Activated CD4-positive, alpha-beta T cell treated with anti-CD3 and anti-CD28 coated beads, Interleukin-2, amount 50 U/mL, for 4 hours (primary cell): ENCODE measurements around the gene MRM2.

Experiments
- DNase-seq, 2 experiments: peaks; one replicate each; pipeline ENCODE4 v3.0.0-alpha.2; 2020

MRM2 gene

DNA sequence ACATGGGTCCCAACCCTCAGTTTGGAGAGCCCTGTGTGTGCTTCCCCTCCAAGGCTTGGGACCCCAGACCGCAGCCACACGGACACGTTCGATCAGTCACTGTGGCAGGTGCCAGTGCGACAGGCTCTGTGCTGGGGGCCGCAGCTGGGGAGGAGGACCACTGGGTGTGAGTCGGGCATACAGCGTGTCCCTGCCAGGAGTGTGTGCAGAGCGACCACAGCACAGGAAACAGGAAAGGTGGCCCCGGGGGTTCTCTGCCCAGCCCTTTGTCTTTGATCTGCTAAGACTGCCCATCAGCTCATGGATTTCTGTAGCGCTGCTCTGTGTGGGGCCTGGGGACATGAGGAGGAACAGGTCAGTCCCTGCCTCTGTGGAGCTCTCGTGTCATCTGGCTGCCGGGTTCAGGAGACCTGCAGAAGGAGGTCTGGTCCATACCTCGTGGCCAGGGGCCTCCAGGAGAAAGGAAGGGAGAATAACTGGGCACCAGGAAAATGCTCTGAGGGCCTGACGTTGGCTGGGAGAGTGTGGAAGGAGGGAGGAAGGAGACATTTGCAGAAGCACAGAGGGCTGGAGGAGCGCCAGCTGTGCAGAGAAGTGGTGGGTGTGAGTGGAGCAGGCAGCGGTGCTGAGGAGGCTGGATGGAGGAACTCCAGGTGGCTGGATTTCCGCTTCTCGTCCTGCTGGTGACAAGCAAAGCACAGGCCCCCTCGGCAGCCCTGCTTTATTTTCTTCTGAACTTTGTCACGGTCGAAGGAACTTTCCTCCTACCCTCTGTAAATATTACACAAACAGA, 4.1 kb upstream of the MRM2 start:
- no peak for DNase-seq

DNA sequence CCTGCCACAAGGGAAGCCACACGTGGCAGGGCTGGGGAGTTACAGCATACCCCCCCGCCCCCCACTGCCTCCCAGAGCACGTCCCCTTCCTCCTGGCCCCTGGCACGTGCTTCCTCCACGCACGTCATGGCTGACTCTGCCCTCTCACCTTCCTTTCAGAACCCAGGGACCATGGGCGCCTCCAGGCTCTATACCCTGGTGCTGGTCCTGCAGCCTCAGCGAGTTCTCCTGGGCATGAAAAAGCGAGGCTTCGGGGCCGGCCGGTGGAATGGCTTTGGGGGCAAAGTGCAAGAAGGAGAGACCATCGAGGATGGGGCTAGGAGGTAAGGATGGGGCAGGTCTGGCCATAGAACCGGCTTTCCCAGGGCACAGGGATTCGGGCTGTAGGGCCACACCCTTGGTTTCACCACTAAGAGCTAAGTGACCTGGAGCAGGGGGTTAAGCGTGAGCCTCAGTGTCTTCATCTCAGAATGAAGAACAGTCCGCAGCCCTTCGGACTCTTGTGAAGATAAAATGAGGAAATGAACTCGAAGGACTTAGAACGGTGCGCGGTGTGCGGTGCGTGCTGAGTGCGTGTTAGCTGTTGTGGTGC, 2.5 kb upstream of the MRM2 start:
- DNase-seq: no peak

DNA sequence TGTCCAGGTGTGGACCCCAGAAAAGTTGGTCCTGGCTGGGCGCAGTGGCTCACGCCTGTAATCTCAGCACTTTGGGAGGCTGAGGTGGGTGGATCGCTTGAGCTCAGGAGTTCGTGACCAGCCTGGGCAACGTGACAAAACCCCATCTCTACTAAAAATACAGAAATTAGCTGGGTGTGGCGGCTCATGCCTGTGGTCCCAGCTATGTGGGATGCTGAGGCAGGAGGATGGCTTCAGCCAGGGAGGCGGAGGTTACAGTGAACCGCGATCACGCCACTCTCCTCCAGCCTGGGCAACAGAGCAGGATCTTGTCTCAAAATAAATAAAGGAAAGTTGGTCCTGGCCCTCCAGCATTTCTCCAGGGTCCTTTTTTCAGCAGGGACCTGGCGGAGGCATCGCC, 1.5 kb upstream of the MRM2 start:
- DNase-seq: no peak

DNA sequence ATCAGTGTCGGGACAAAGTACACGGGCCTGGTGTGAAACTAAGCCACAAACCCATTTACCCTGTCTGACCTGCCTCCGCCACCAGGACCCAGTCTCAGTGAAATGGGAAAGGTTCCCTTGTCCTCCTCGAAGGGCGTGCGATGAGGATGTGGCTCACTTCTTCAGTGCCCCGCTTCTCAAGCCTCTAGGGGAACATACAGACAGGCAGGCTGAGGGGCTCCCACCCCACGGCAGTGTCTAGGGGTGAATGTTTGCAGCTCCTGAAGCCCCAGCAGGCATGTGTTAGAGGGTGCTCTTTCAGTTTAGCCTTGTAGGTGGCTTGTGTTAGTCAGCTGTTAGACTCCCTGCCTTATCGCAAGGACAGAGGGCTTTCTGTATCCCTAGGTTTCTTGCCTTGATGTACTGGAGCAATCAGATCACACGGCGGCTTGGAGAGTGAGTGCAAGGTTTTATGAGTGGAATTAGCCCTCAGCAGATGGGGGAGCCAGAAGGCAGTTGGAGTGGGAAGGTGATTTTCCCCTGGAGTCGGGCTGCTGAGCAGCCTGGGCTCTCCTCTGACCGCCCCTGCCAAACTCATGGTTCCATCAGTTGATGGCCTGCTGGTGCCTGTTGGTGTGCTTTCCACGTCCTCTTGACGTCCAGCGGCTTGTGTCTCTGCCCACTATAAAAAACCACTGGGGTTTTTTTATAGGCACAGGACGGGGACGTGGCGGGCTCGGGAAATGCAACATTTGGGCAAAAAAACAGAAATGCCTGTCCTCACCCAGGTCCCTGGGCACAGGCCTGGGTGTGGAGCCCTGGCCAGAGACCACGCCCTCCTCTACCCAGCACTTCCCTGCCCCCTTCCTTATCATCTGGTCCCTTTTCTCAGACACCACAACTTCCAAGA, 780 bp upstream of the MRM2 start:
- no peak for DNase-seq

DNA sequence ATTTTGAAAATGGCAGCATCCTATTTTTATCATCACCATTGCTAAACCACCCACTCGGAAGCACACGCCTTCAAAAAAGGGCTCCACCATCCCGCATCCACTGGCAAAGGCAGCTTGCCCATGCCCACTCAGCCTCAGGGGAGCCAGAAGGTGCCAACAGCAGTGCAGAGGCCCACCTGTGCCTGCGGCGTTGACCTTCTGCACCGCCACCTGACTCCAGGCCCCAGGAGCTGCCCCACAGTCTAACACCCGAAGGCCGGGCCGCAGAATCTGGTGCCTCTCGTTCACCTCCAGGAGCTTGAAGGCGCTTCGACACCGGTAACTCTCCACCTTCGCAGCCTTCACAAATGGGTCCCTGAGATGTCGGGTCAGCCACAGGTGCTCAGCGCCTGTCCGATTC, 2.8 kb downstream of the MRM2 start:
- no peak for DNase-seq

DNA sequence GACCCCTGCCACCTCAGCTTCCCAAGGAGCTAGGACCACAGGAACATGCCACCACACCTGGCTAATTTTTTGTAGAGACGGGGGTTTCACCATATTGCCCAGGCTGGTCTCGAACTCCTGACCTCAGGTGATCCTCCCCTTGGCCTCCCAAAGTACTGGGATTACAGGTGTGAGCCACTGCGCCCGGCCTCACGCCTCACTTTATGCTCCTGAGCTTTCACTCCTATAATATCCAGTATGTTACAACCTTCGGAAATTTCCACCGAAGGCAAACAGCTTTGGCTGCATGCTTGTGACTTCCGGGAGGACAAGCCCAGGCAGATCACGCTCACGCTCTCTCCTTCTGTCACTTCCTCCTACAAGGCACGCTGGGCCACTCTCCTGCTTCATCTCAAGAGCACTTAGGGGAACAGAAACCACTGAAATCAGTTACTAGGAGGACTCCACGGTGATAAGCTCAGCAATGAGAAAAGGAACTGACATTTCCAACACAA, 4.8 kb downstream of the MRM2 start:
- DNase-seq: no peak

DNA sequence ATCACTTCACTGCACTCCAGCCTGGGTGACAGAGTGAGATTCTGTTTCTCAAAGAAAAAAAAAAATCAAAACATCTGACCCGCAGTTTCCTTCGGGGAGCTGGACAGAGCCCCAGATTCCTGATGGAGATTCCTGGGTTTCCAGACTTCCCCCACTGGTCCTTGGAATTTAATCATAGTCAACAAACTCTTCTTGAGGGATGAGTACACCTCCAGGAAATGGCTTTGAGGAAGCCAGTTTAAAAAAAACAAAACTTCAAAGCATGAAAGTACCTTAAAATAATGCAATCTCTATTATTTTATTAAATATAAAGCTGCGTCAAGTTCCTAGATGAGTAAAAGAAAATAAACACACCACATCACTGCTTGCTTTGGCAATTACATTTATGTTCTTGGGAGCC, 8.1 kb downstream of the MRM2 start:
- no peak for DNase-seq

DNA sequence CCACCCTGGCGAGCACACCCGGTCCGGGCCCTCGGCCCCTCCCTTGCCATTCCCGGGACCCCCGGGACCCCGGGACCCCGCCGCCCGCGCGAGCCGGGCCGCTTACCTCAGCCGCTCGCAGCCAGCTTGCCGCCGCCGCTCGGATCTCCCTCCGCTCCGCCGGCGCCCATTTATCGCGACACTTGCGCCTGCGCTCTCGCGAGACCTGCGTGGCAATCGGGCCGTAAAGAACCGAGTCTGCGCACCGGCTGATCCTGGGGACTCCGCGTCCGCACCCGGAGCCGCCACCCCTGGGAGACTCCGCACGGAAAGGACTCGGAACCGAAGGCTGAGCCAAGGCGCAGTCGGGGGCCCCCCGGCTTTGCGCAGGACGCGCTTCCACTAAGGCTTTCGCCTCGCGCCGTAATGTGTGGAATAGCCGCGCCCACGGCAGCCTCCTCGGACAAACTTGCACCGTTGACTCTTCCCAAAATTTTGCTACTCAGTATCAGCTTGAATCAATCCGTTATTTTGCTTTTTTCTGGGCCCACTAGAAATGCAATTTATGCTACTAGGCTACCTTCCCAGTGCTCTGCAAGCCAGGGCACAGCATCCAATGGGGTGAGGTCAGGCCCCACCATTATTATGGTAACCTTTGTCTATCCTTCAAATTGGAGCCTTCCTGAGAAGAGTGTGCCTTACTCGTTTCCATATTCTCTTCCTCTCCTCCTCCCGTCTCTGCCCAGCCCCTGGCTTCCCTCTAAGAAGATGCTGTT, 9.1 kb downstream of the MRM2 start, which contains the start of gene MAD1L1:
Gene MAD1L1, minus strand, starts transcription at position 180 of the 755 bp plus-strand sequence. CDS start 2,812 bp downstream, outside the sequence.
- DNase-seq: peak; percentile 83 to 85

DNA sequence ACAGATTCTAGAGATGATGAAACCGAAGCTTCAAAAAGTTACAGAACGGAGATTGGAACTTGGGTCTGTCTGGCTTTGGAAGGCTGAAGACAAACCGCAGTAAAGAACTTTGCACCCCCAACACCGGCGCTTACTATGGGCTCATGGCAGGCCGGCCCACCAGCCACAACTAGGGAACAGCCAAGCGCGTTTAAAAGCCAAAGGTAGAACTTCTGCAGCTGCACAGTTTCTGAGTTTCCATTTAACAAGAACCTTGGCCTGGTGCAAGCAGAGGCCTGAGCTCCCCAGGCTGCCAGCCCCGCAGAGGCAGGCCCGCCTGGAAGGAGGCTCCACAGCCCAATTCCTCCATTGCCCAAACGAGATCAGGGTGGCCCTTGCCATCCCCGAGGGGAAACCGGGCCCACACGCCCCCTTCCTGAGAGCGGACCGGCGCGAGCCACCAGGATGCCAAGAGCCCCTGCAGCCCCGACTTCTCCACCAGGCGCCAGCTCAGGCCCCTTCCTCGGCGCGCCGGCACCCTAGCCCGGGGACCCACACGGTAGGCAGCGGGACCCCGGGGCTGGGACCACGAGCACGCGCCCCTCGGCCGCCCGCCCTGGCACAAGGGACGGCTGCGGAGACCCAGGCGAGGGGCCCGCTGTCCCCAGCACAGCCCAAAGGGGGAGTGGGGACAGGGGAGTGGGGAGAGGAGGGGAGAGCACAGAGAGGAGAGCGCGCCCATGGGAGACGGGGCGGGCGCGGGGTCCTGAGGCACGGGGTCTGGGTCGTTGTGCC, 9.8 kb downstream of the MRM2 start:
- DNase-seq: peak in 1 of 2 experiments; percentile 7

DNA sequence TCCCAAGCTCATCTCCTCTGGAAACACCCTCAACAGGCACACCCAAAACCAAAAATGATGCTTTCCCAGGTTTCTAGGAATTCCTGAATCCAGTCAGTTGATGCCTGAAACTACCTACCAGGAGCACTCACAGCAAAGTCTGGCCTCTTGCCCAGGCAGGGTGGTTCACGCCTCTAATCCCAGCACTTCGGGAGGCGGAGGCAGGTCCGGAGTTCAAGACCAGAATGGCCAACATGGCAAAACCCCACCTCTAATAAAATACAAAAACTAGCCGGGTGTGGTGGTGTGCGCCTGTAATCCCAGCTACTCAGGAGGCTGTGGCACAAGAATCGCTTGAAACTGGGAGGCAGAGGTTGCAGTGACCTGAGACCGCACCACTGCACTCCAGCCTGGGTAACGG, 11.1 kb downstream of the MRM2 start:
- DNase-seq: no peak

DNA sequence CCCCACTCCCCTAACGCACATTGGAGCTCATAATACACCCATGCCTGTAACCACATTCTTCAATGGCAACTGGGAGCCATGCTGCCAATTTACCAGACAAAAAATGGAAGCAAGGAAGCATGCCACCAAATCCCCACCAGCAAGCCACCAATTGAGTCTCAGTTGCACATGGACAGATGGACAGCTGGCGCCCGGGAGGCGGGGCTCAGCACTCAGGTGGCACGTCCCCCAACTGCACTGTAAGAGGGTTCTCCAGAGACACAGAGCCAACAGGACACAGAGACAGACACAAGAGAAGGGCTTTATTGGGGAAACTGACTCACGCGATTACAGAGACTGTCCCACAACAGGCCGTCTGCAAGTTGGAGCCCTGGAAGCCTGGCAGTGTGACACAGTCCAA, 11.8 kb downstream of the MRM2 start:
- DNase-seq: no peak

DNA sequence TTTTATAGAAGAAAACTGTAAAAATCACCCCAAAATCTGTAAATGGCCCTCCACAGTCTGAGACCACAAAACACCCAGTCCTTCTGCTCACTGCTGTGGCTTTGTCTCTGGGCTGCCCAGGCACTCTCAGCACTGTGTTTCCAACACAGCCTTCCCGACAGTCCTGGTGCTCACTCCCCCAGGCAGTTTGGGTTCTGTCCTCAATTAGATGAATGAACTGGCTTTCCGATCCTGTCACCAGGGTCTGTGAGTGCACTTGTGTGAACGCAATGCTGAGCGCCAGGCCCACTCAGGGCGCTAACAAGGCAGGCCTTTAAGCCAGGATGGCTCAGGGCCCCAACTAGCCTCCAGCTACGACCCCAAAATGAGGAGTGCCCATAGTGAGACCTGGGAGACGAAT, 12.5 kb downstream of the MRM2 start:
- no peak for DNase-seq

DNA sequence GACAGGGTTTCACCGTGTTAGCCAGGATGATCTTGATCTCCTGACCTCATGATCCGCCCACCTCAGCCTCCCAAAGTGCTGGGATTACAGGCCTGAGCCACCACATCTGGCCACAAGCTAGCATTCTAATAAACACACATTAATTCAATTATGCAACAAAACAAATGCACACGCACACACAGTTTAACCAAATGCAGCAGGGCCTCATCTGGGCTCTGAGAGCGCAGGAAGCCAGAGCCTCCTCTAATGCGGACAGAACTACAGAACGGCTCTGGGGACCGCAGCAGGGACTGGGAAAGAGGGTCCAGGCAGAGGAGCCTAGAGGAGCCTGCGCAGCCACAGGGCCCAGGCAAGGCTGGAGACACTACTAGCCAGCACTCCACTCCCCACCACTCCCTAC, 13.1 kb downstream of the MRM2 start:
- no peak for DNase-seq

DNA sequence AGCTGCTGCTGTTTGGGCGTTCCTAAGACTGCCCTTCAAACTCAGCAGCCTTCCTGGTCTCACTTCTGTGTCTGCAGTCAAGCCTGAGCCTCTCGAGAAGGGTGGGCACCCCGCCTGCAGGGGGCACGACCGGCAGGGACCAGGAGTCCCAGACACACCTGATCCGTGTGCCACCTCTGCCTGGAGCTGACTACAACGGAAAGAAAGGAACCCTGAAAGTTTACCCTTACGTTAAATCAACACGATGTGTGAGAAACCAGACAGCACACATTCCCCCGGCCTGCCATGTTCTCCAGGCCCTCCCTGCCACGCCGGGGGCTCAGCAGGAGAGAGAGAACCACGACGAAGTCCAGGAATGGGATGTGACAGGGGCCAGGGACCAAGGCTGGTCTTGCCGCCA, 14.3 kb downstream of the MRM2 start:
- no peak for DNase-seq

DNA sequence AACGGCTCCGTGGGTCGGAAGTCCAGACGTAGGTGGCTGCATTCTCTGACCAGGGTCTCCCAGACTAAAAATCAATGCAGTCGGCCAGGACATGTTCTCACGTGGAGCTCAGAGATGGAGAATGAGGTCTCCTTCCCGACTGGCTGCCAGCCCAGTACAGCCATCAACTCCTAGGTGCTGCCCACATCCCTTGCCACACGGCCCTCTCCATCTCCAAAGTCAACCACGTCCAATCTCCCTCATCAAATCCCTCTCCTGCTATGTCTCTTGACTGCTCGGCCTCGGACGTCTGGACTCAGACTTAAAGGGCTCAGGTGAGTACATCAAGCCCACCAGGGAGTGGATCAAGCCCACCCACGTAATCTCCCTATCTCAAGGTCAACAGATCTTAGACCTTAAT, 16.2 kb downstream of the MRM2 start:
- DNase-seq: no peak

DNA sequence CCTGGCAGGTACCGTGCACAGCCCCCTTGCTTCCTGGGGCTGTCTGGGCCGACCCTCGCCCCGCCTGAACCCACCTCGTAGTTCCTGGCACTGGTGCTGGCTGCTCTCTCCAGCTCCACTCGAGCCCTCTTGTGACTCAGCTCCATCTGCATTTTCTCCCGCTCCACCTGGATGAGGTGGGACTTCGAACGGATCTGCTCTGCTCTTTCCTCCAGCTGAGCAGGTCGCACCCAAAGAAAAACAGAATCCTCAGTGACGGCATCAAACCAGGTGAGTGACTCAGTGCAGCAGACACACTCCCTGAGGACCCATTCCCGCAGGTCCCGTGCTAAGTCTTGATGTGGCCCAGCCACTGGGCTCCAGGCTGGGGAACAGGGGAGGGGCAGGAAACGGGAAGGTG, 16.7 kb downstream of the MRM2 start:
- no peak for DNase-seq

DNA sequence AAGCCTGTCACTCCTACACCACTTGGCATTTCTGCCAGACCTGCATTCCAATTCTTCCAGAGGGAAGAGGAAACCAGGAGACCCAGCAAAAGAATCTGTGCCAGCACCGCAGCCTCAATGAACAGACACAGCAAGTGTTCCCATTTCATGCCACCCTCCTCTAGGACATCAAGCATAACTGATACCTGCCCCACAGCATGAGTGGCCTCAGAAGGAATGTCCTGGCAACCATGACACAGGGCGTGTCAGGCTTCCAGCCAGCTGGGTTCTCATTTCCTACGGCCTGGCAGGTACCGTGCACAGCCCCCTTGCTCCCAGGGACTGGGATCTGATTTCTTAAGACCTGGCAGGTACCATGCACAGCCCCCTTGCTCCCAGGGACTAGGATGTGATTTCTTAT, 17.1 kb downstream of the MRM2 start:
- no peak for DNase-seq

DNA sequence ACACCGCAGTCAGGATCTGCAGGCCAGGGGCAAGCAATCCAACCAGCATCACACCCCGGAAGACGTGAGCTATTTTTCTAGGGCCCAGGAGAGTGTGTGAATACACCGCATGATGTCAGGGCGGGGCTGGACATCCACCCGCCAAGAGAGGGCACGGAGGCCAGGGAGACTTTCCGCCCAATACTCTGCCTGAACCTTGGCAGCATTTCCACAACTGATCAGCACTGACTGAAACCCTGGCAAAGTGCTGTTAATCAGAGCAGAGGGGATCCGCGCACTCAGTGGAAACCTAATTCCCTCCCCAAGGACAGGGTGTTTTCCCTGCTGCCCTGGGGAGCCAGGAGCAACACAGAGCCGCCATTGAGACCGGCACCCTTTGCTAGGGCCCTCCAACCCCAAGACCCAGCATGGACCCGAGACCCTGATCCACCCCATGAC, 17.5 kb downstream of the MRM2 start:
- DNase-seq: no peak

DNA sequence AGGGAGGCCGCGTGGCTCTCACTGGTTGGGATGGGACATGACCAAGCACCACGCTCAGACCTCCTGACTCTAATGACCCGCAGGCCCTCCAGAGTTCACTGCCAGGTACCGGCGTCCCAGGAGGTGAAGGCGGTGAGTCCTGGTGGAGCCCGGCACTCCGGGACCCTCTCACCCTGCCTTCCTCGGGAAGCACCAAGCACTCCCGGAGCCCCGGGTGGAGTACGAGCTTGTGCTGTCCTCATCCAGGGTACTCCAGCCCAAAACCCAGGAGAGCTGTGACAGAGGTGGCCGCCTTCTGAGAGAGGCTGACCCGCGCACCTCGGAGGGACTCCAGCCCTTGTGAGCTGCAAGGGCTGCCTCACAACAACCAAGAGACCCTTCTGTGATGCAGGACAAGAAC, 18.7 kb downstream of the MRM2 start:
- DNase-seq: no peak

DNA sequence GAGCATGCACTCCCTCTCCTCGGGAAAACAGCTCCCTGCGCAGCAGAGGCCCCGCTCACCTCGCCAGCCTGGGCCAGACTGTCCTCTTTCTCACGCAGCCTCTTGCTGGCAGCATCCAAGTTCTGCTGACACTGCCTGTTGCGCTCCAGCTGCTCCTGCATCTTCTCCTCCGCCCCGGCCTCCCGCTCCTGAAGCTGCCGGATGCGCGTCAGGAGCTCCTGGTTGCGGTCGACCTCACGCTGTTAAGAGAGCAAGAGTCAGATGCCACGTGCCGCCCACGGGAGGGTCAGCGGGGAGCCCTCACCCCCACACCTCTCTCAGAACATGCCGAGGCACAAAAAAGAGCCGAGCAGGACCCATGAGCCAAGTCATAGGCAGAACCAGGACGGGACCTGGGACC, 19.5 kb downstream of the MRM2 start:
- DNase-seq: no peak

DNA sequence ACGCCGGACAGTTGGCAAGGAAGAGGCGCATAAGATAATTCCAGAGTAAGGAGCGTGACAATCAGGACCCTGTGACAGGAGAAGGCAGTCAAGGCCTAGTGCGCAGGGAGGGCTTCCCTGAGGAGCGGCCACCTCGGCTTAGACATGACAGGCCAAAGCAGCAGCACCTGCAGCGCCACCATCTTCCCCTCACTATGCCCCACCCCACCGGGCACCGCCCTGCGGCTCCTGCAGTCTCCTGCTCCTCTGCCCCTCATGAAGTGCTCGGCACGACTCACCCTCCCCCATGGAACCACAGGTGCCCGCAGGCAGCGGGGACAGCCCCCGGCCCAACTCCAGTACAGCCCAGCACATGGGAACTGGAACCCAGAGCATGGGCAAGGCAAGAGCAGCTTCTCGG, 21.1 kb downstream of the MRM2 start:
- no peak for DNase-seq

DNA sequence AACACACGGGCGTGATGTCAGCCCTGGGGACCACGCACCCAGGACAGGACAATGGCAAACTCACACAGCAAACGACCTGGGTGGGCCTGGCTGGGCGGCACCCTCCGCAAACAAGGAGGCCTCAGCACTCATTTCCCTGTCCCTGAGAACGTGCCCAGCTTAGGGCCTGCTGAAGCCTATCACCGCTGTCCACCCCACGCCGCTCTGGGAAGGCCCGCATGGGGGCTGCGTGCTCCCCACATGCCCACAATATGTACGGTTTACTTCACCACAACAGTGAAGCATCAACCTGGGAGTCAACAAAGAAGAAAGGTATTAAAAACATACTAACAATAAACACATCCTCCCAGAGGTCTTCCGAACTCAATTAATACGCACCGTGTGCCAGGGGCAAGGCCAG, 21.5 kb downstream of the MRM2 start:
- no peak for DNase-seq
